Inflammatory macrophage treated with lipopolysaccharide for 4 hours (primary cell): ENCODE data around the gene FAM89A.
"Not testable (repeated sequence)": the region's sequence is repeated elsewhere in the genome, so short reads cannot be mapped to it uniquely, and the experiment has no call there.

Experiments used
- DNase-seq: peaks from one replicate; pipeline ENCODE4 v3.0.0-alpha.2; 2020

FAM89A gene

GRCh38 chr1:231055271-231055670, 15.2 kb upstream of the FAM89A start:
- DNase-seq: no peak

GRCh38 chr1:231053493-231054162, 13.6 kb upstream of the FAM89A start:
- DNase-seq: peak; percentile 63

GRCh38 chr1:231052777-231053176, 12.7 kb upstream of the FAM89A start:
- DNase-seq: no peak

DNA sequence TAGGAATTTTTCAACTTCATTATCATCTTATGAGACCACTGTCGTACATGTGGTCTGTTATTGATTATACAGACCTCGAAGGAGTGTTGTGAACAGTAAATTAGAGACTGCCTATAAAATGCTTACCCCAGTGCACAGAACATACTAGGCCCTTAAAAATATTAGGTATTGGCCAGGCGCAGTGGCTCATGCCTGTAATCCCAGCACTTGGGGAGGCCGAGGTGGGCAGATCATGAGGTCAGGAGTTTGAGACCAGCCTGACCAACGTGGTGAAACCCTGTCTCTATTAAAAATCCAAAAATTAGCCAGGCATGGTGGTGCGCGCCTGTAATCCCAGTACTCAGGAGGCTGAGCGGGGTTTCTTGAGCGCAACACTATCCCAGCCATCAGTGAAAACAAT, 10.9 kb upstream of the FAM89A start:
- not testable (repeated sequence) for DNase-seq

GRCh38 chr1:231050395-231050794, 10.3 kb upstream of the FAM89A start:
- no peak for DNase-seq

DNA sequence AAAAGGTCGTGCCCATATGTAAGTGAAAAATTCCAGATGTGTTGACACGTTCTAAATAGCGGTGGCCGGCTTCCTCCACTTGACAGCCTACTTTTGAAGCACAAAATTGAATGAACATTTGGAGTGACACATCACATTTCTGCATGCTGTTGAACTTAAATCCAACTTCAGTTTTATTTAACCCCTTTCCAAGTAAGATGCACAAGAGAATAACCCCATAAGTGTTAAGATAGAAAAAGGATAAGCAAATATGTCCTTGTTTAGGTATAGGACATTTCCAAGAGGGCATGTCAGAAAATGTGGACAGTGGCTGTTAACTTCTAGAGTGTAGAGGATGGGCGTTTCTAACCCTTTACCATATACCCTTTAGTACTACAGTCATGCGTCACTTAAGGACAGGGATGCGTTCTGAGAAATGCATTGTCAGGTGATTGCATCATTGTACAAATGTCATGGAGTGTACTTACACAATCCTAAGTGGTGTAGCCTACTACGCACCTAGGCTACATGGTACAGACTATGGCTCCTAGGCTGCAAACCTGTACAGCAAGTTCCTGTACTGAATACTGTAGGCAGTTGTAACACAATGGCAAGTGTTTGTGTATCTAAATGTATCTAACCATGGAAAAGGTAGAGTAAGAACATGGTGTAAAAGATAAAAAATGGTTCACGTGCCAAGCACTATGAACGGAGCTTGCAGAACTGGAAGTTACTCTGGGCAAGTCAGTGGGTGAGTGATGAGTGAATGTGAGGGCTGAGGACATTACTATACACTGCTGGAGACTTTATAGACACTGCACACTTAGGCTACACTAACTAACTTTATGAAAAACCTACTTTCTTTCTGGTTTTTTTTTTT, 9.3 kb upstream of the FAM89A start:
- peak; percentile 48 for DNase-seq

DNA sequence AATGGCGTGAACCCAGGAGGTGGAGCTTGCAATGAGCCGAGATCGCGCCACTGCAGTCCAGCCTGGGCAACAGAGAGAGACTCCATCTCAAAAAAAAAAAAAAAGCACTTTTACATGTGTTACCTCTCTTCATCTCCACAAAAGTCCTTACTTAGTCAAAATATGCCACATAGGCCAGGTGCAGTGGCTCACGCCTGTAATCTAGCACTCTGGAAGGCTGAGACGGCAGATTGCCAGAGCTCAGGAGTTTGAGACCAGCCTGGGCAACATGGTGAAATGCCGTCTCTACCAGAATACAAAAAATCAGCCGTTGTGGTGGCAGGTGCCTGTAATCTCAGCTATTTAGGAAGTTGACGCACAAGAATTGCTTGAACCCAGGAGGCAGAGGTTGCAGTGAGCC, 8.4 kb upstream of the FAM89A start:
- DNase-seq: not testable (repeated sequence)

DNA sequence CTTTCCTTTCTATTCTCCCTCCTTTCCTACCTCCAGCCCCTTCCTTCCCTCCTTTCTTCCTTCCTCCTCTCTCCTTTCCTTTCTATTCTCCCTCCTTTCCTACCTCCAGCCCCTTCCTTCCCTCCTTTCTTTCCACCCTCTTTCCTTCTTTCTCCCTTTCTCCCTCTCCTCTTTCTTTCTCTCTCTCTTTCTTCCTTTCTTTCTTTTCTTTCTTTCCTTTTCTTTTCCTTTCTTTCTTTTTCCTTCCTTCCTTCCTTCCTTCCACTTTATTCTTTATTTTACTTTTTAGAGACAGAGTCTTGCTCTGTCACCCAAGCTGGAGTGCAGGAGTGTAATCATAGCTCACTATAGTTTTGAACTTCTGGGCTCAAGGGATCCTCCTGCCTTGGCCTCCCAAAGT, 7.5 kb upstream of the FAM89A start:
- not testable (repeated sequence) for DNase-seq

DNA sequence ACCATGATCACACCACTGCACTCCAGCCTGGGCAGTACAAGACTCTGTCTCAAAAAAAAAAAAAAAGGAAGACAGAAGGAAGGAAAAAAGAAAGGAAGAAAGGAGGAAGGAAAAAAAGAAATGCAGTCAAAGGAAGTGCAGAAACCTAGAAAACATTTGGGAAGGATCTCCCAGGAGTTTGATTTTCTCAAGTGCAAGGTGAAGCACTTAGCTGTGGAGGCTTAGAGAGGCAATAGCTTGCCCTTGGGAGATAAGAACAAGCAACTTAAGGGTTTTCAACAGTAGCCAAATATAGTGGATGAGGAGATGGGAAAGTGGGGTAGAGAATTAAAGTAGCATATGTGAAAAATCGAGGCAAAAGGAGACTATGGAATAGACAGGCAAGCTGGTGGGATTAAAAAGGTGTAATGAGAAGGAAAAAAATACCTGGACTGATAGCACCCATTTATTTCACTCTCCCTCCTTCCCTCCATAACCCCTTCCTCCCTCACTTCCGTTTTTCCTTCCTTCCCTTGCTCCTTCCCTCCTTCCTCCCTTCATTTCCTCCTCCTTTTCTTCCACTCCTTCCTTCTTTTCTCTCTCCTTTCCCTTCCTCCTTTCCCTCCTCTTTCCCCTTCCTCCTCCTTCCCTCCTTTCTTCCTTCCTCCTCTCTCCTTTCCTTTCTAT, 6.8 kb upstream of the FAM89A start:
- DNase-seq: no peak

GRCh38 chr1:231045921-231046729, 6.1 kb upstream of the FAM89A start:
- not testable (repeated sequence) for DNase-seq

DNA sequence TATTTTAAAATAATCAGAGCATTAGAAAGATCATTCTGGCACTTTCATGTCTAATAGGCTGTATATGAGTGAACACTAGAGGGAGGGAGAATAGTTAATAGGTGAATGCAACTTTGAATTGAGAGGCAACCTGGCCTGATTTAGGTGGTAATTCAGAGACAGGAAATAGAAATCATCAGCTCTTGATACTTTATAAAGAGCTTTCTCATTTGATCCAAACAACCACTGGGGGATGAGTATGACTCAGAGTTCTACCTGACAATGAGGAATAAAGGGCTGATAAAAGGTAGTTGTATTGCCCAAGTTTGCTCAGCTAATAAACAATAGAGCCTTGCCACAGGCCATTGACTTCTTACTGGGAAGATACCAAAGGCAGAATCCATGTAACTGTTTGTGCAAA, 5.2 kb upstream of the FAM89A start:
- no peak for DNase-seq

GRCh38 chr1:231044588-231044987, 4.5 kb upstream of the FAM89A start:
- DNase-seq: no peak

DNA sequence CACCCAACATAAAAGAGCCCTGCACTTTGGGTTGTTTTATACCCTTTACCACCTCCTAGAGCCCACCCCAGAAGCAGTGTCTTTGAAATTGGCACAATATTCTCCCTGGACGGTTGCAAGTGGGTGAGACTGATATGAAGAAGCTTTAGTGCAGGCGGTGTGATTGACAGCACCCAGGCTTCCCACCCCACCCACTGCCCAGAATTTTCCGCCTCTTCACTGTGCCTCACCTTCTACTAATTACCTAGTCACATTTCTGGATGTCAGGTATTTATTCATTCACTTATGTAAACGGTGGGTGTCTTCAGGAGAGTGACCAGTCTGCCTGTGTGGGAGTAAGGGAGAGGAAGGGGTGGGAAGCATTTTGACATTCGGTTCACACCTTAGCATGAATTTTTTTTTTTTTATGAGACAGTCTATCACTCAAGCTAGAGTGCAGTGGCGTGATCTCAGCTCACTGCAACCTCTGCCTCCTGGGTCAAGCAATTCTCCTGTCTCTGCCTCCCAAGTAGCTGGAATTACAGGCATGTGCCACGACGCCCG, 1.7 kb upstream of the FAM89A start:
- no peak for DNase-seq

GRCh38 chr1:231040800-231041718, 1.0 kb upstream of the FAM89A start:
- DNase-seq: no peak

DNA sequence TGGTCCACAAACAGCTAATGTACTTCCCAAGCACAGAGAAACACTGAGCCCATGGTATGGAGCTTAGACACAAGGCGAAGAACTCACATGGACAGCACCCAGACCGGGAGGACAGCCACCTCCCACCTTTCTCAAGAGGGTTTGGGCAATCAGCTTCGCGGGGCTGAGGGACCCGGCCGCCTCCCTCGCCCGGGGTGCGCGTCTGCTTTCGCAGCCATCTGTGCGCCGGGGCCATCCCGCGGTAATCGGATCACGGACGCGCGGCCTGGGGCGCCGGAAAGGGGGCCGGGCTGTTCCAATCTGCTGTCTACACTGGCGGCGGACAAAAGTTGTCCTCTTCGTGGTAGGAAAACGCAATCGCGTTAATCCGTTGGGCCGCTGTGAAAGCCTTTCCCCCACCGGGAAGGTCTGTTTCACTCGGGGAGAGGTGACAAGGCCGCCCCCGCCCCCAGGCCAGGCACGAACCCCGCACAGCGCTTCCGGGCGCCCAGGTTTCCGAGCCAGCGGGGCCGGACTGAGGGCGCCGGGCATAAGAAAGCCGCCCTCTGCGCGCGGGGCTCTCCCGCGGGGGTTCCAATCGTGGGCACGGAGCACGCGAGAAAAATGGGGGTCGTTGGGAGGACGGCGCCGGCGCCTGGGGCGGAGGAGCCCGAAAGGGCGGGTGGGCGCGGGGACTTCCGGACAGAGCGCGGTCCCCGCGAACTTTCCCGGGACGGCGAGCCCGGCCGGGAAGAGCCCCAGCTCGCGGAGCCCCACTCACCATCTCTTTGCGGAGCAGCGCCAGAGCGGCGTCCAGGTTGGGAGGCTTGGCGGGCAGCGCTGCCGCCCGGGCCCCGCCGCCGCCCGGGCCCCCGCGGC, 664 bp downstream of the FAM89A start:
- peak; percentile 49 for DNase-seq

GRCh38 chr1:231037585-231038517, 2.2 kb downstream of the FAM89A start:
- DNase-seq: no peak

DNA sequence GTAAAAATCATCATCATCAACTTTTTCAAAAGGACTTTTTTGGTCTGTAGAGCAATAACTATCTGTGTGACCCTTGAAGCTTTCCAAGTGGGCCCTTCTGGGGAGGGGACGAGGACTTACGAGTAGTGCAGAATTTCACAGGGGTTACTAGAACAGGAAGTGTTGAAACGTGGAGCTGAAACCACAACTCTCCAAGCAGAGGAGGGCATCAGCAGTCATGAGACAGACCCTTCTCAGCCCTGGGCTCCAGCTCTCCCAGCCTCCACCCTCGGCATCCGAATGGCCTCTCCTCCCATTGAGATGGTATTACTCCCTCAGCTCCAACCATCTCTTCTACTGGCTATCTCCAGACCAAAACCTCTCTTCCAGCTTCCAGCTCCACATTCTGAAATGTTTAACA, 3.6 kb downstream of the FAM89A start:
- peak; percentile 72 for DNase-seq

DNA sequence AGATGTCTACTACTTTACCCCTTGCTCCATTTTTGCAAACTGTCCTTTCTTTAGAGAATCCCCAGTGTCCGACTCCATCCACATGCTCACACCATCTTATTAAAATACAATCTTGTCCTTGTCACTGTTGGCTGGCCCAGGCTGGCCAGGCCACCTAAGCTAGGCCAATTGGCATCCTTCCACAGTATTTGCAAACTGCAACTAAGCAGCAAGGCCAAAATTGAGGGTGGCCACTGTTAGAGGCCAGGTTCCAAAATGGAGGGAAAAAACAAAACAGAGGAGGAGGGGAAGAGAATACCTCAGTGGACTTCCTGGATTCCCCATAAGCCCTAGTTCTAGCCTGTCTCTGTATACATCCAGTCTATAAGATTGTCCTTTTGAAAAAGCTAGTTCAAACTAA, 4.3 kb downstream of the FAM89A start:
- no peak for DNase-seq

GRCh38 chr1:231032963-231033362, 7.1 kb downstream of the FAM89A start:
- no peak for DNase-seq
